ENCODE measurements around the gene SEMA3B. TPM values are rescaled to one million over a fixed set of nuclear protein-coding genes. Genes with fewer than 3 reads are reported as not detected.

SEMA3B gene
- total RNA-seq, 1 donor from 2014 or later, result 34.8 TPM

DNA sequence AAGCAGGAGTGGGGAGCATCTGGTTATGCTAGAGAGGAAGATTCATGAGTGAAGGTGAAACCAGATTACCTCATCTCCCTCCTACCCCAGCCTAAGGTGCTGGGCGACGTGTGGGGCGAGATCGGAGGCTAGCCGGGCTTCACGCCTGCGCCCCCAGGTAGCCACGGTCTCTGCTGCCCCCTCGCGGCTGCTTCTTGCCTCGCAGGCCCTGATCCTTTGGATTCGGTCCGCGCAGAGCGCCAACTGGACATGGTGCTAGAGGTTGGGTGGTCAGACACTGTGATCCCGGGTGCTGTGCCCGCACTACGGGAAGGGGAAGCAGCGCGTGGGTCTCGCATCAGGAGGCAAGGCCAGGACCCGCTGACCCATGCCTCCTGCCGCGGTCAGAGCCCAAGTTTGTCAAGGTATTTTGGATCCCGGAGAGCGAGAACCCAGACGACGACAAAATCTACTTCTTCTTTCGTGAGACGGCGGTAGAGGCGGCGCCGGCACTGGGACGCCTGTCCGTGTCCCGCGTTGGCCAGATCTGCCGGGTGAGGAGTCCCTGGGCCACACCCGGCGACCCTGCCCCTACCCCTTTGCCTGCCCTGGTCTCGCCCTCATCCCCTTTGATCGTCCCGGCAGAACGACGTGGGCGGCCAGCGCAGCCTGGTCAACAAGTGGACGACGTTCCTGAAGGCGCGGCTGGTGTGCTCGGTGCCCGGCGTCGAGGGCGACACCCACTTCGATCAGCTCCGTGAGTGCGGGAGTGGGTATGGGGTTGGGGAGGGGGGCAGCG lies 4.2 kb downstream of the SEMA3B start:
- H3K4me1 Mint-ChIP-seq (ENCODE audit: unreplicated experiment), result peaks cover 38% of the 10 kb centered on the region
- peak; percentile 100 for TF ChIP-seq CTCF (conservative IDR thresholded peaks at IDR 0.05)
- H3K36me3 Mint-ChIP-seq, result peaks cover 9% of the 10 kb centered on the region
- peak overlapping the region; percentile 80 for H3K27ac Mint-ChIP-seq
- peak; percentile 92 for DNase-seq (ENCODE audit: extremely low spot score, unreplicated experiment)
- no peaks in the 10 kb centered on the region for H3K9me3 Mint-ChIP-seq
- peak overlapping the region; percentile 79 for H3K4me3 Mint-ChIP-seq
- peaks cover 32% of the 10 kb centered on the region for H3K27me3 Mint-ChIP-seq

- no peak for DNase-seq (ENCODE audit: extremely low spot score, unreplicated experiment)
- Mint-ChIP-seq H3K27me3 (peaks cover 32% of the 10 kb centered on the region), H3K9me3 (no peaks in the 10 kb centered on the region), H3K27ac (no peak overlapping the region), H3K4me1 (ENCODE audit: unreplicated experiment) (peaks cover 33% of the 10 kb centered on the region), H3K4me3 (no peak overlapping the region), H3K36me3 (peaks cover 9% of the 10 kb centered on the region)
- TF ChIP-seq CTCF (conservative IDR thresholded peaks at IDR 0.05), result no peak
These were observed 4.7 kb downstream of the SEMA3B start for GRCh38 chr3:50273689-50274065.

DNA sequence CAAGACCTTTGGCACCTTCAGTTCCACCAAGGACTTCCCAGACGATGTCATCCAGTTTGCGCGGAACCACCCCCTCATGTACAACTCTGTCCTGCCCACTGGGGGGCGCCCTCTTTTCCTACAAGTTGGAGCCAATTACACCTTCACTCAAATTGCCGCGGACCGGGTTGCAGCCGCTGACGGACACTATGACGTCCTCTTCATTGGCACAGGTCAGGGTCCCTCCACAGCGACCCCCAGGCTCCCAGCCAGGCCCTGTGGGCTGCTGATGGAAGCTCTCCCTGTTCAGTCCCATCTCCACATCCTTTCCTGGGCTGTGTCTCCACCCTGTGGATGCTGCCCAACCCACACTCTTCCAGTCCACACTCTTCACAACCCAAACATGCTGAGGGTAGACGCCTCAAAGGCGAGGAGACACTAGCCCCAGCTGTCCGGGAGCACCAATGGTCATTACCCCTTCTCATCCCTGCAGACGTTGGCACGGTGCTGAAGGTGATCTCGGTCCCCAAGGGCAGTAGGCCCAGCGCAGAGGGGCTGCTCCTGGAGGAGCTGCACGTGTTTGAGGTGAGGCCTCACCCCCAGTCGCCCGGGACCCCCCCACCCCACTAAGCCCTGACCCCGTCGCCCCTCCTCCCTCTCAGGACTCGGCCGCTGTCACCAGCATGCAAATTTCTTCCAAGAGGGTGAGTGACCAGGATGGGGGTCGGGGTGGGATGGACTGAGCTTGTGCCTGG lies 5.6 kb downstream of the SEMA3B start:
- no peak for DNase-seq (ENCODE audit: extremely low spot score, unreplicated experiment)
- H3K4me3 Mint-ChIP-seq, result peak overlapping the region; percentile 58
- H3K27me3 Mint-ChIP-seq, result peaks cover 32% of the 10 kb centered on the region
- peaks cover 9% of the 10 kb centered on the region for H3K36me3 Mint-ChIP-seq
- peaks cover 27% of the 10 kb centered on the region for H3K4me1 Mint-ChIP-seq (ENCODE audit: unreplicated experiment)
- TF ChIP-seq CTCF (conservative IDR thresholded peaks at IDR 0.05), result peak; percentile 85
- no peaks in the 10 kb centered on the region for H3K9me3 Mint-ChIP-seq
- H3K27ac Mint-ChIP-seq, result peak overlapping the region; percentile 74

DNA sequence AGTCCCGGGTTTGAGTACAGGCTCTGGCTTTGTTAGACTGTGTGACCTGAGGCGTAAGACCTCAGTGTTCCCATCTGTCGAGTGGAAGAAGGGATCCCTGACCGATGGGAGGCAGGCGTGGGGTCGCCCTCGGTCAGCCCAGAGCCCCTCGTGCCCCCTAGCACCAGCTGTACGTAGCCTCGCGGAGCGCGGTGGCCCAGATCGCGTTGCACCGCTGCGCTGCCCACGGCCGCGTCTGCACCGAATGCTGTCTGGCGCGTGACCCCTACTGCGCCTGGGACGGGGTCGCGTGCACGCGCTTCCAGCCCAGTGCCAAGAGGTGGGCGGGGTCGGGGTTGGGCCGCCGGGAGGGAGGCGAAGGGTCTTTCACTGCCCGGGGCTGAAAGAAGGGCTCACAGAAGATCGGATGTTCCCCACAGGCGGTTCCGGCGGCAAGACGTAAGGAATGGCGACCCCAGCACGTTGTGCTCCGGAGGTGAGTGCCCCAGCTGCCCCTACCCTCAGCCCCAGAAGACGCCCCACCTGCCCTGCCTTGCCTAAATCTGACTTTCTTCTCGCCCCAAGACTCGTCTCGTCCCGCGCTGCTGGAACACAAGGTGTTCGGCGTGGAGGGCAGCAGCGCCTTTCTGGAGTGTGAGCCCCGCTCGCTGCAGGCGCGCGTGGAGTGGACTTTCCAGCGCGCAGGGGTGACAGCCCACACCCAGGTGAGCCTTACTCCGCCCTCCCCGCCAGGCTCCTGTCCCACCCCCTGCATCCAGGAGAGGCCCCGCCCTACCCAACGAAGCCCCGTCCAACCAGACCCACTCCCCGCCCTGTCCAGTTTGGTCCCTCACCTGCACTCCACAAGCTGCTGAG lies 6.4 kb downstream of the SEMA3B start:
- Mint-ChIP-seq H3K9me3 (no peaks in the 10 kb centered on the region), H3K4me1 (ENCODE audit: unreplicated experiment) (peaks cover 26% of the 10 kb centered on the region), H3K36me3 (peaks cover 9% of the 10 kb centered on the region), H3K27me3 (peaks cover 32% of the 10 kb centered on the region), H3K4me3 (peak overlapping the region; percentile 69), H3K27ac (no peak overlapping the region)
- no peak for TF ChIP-seq CTCF (conservative IDR thresholded peaks at IDR 0.05)
- no peak for DNase-seq (ENCODE audit: extremely low spot score, unreplicated experiment)

- Mint-ChIP-seq H3K4me3 (no peak overlapping the region), H3K9me3 (no peaks in the 10 kb centered on the region), H3K4me1 (ENCODE audit: unreplicated experiment) (peaks cover 25% of the 10 kb centered on the region), H3K36me3 (peaks cover 9% of the 10 kb centered on the region), H3K27me3 (peaks cover 32% of the 10 kb centered on the region), H3K27ac (no peak overlapping the region)
- DNase-seq (ENCODE audit: extremely low spot score, unreplicated experiment), result no peak
- TF ChIP-seq CTCF (conservative IDR thresholded peaks at IDR 0.05), result no peak
These were observed 7.2 kb downstream of the SEMA3B start for GRCh38 chr3:50275996-50276761.

Data from type B pancreatic cell (in vitro differentiated cells).